GM13977 (cell line): ENCODE measurements around the gene CCAR1.
"Not testable (repeated sequence)": the region's sequence is repeated elsewhere in the genome, so short reads cannot be mapped to it uniquely, and the experiment has no call there.

Experiments
- DNase-seq: peaks from one replicate; pipeline ENCODE4 v3.0.0; 2012; ENCODE audit warnings: low spot score
- CTCF ChIP-seq: IDR thresholded peaks from 2 replicates; pipeline ENCODE4 v1.5.1; 2012; ENCODE audit warnings: mild to moderate bottlenecking, control low read depth; ENCODE audit not compliant: insufficient read depth; ENCODE audit errors: extremely low read depth, missing control alignments
- in situ Hi-C: fragments of 300-500 bp; cut with MboI; formaldehyde crosslinking; loops from one replicate; pipeline ENCODE4 v1.12.0; 2022; ENCODE audit warnings: low sequenced_read_pairs, low pct_unique_long_range_greater_than_20kb, mixed read lengths, inconsistent platforms; ENCODE audit not compliant: unreplicated experiment

The CCAR1 gene

GRCh38 chr10:68828833-68829232, 107.8 kb downstream of the CCAR1 start:
- no peak for DNase-seq
- TF ChIP-seq CTCF = no peak
- in situ Hi-C loops = no loop called here

GRCh38 chr10:68829521-68829920, 108.5 kb downstream of the CCAR1 start:
- no peak for TF ChIP-seq CTCF

GRCh38 chr10:68829952-68830351, 108.9 kb downstream of the CCAR1 start:
- TF ChIP-seq CTCF = no peak
- no peak for DNase-seq
- in situ Hi-C loops = no loop called here

More at GRCh38 chr10:68829521-68829920, 108.5 kb downstream of the CCAR1 start:
- in situ Hi-C loops = no loop called here
- no peak for DNase-seq

GRCh38 chr10:68831961-68832455, 111.0 kb downstream of the CCAR1 start:
- TF ChIP-seq CTCF = no peak
- in situ Hi-C loops = no loop called here

GRCh38 chr10:68832601-68833000, 111.6 kb downstream of the CCAR1 start:
- TF ChIP-seq CTCF = no peak
- DNase-seq = no peak
- in situ Hi-C loops = no loop called here

More at GRCh38 chr10:68831961-68832455, 111.0 kb downstream of the CCAR1 start:
- no peak for DNase-seq

GRCh38 chr10:68837626-68838322, 116.7 kb downstream of the CCAR1 start:
- in situ Hi-C loops = no loop called here
- TF ChIP-seq CTCF = no peak
- no peak for DNase-seq

GRCh38 chr10:68840650-68841049, 119.6 kb downstream of the CCAR1 start:
- in situ Hi-C loops, DNase-seq: not testable (repeated sequence)
